ENCODE results near the gene BCKDHB.

GRCh38 chr6:80156221-80156620 is 49.8 kb downstream of the BCKDHB start:
- no peak for TF ChIP-seq CTCF (IDR thresholded peaks at IDR 0.05)
- no peak for TF ChIP-seq EZH2 (IDR thresholded peaks at IDR 0.05; ENCODE audit: borderline replicate concordance, insufficient read depth, low read depth, low read length, poor library complexity, severe bottlenecking)

Data from B cell (primary cell).